HepG2 (cell line): Measurements from ENCODE around the gene S100A7. TPM values are rescaled to one million over a fixed set of nuclear protein-coding genes. Genes with fewer than 3 reads are reported as not detected.
A peak's percentile ranks its signal among the peaks of the same experiment; 100 is the strongest.

Experiments
- FUBP1 ChIP-seq: sonication (generic); formaldehyde crosslinking; IDR thresholded peaks from 2 replicates; pipeline ENCODE4 v1.5.1; 2020; ENCODE audit warnings: missing genetic modification reagents, mild to moderate bottlenecking, borderline replicate concordance
- HMGXB3 ChIP-seq: sonication (generic); formaldehyde crosslinking; IDR thresholded peaks from 2 replicates; pipeline ENCODE4 v1.4.0; 2020; ENCODE audit warnings: missing genetic modification reagents, borderline replicate concordance
- MAZ ChIP-seq, 2 experiments: sonication (generic) in 1 of 2; formaldehyde crosslinking in 1 of 2; IDR thresholded peaks; 2 replicates each; pipeline versions ENCODE4 v1.5.0 to v1.6.1; 2012 to 2020; ENCODE audit warnings: low read depth in 2 of 2, mild to moderate bottlenecking in 2 of 2, borderline replicate concordance in 1 of 2, improper control_type of control experiment in 1 of 2, low read length in 1 of 2, missing genetic modification reagents in 1 of 2, moderate library complexity in 1 of 2
- MIER2 ChIP-seq: IDR thresholded peaks from 2 replicates; pipeline ENCODE4 v1.6.1; 2016; ENCODE audit warnings: missing biosample characterization, missing genetic modification reagents
- NR3C1 ChIP-seq: sonication (generic); formaldehyde crosslinking; IDR thresholded peaks from 2 replicates; pipeline ENCODE4 v1.4.0; 2020; ENCODE audit warnings: missing genetic modification reagents
- PHB2 ChIP-seq: fragments of 450-650 bp; IDR thresholded peaks from 2 replicates; pipeline ENCODE4 v1.6.1; 2018; ENCODE audit not compliant: partially characterized antibody
- POLR2AphosphoS2 ChIP-seq: IDR thresholded peaks from 2 replicates; pipeline ENCODE4 v1.6.1; 2011; ENCODE audit warnings: low read depth, low read length, improper control_type of control experiment
- UBTF ChIP-seq: sonication (generic); formaldehyde crosslinking; IDR thresholded peaks from 2 replicates; pipeline ENCODE4 v1.4.0; 2020; ENCODE audit warnings: mild to moderate bottlenecking, missing genetic modification reagents
- ZBTB14 ChIP-seq: sonication (generic); formaldehyde crosslinking; IDR thresholded peaks from 2 replicates; pipeline ENCODE4 v1.4.0; 2020; ENCODE audit warnings: missing genetic modification reagents
- ZNF761 ChIP-seq: sonication (generic); formaldehyde crosslinking; conservative IDR thresholded peaks from 2 replicates; pipeline ENCODE4 v1.4.0; 2020; ENCODE audit warnings: mild to moderate bottlenecking, missing genetic modification reagents
- ZNF770 ChIP-seq: sonication (generic); formaldehyde crosslinking; IDR thresholded peaks from 2 replicates; pipeline ENCODE4 v1.5.0; 2020; ENCODE audit warnings: mild to moderate bottlenecking, missing genetic modification reagents
- ZNF816 ChIP-seq: sonication (generic); formaldehyde crosslinking; IDR thresholded peaks from 2 replicates; pipeline ENCODE4 v1.8.0; 2022; ENCODE audit warnings: missing genetic modification reagents, mild to moderate bottlenecking, borderline replicate concordance
- ZSCAN22 ChIP-seq: sonication (generic); formaldehyde crosslinking; IDR thresholded peaks from 2 replicates; pipeline ENCODE4 v1.4.0; 2020; ENCODE audit warnings: mild to moderate bottlenecking, missing genetic modification reagents
- polyA plus RNA-seq, 8 experiments: library from polyadenylated mRNA; depleted of rRNA in 3 of 8; stranded (reverse) in 7 of 8; unstranded in 1 of 8; fragments of >200 nt; fragmentation: Illumina TruSeq in 4 of 8; extraction: Trizol in 4 of 8; gene quantifications; 2 replicates each; pipeline versions ENCODE4 v1.2.1 to v1.2.3, GENCODE V29; 2011 to 2016; ENCODE audit warnings: low read depth in 4 of 8, missing spikeins in 1 of 8, mixed read lengths in 1 of 8; ENCODE audit not compliant: insufficient read depth in 1 of 8
- total RNA-seq, 5 experiments: library from RNA; depleted of rRNA; stranded (reverse); fragments of >200 nt; fragmentation: Illumina TruSeq; extraction: Trizol; gene quantifications; 2 replicates each; pipeline ENCODE4 v1.2.3, GENCODE V29; 2016; ENCODE audit warnings: low read depth in 1 of 5

Gene S100A7
- total and polyA plus RNA-seq, 2 of the 13 experiments (the other 11 are each of a cell fraction or from before 2014, with no cell fraction given), result not detected

- TF ChIP-seq HMGXB3 (CRISPR knock-in tag) (no peak), NR3C1 (CRISPR knock-in tag) (no peak), ZBTB14 (no peak), ZNF770 (CRISPR knock-in tag) (peak; percentile 24; the same call in 1 of the 2 replicates), ZNF816 (no peak), FUBP1 (no peak), POLR2AphosphoS2 (no peak), ZSCAN22 (CRISPR knock-in tag) (no peak), PHB2 (no peak), UBTF (CRISPR knock-in tag) (no peak), MAZ (IDR thresholded peaks at IDR 0.05; ENCODE audit: borderline replicate concordance, low read depth, low read length) (no peak), MAZ (CRISPR knock-in tag; IDR thresholded peaks at IDR 0.05; ENCODE audit: low read depth) (no peak), ZNF761 (CRISPR knock-in tag) (no peak), MIER2 (no peak)
Measured at GRCh38 chr1:153506831-153507413, 46.5 kb upstream of the S100A7 start (continued).
